ENCODE measurements around the gene CARNS1.

Gene CARNS1

GRCh38 chr11:67415501-67416304, at the start of gene CARNS1:
Gene CARNS1 (plus strand): TSS chr11:67415678. CDS start chr11:67416200, 522 bp downstream.
- no peak for DNase-seq (ENCODE audit: low spot score)

GRCh38 chr11:67365736-67366444, 49.6 kb upstream of the CARNS1 start:
- no peak for DNase-seq (ENCODE audit: low spot score)

GRCh38 chr11:67366546-67366945, 48.9 kb upstream of the CARNS1 start:
- no peak for DNase-seq (ENCODE audit: low spot score)

- no peak for DNase-seq (ENCODE audit: low spot score)
Observed at GRCh38 chr11:67366961-67367760, 48.3 kb upstream of the CARNS1 start.

- DNase-seq (ENCODE audit: low spot score), result no peak
Observed at GRCh38 chr11:67367761-67368227, 47.7 kb upstream of the CARNS1 start.

GRCh38 chr11:67368621-67369020, 46.9 kb upstream of the CARNS1 start:
- no peak for DNase-seq (ENCODE audit: low spot score)

- DNase-seq (ENCODE audit: low spot score), result no peak
Observed at GRCh38 chr11:67369275-67369674, 46.2 kb upstream of the CARNS1 start.

- no peak for DNase-seq (ENCODE audit: low spot score)
Observed at GRCh38 chr11:67369801-67370284, 45.6 kb upstream of the CARNS1 start.

GRCh38 chr11:67370351-67371076, 45.0 kb upstream of the CARNS1 start:
- no peak for DNase-seq (ENCODE audit: low spot score)

GRCh38 chr11:67371189-67371910, 44.1 kb upstream of the CARNS1 start:
- DNase-seq (ENCODE audit: low spot score), result no peak

- no peak for DNase-seq (ENCODE audit: low spot score)
Observed at GRCh38 chr11:67371911-67372320, 43.6 kb upstream of the CARNS1 start.

GRCh38 chr11:67372321-67372992, 43.0 kb upstream of the CARNS1 start:
- DNase-seq (ENCODE audit: low spot score), result no peak

- DNase-seq (ENCODE audit: low spot score), result no peak
Observed at GRCh38 chr11:67372993-67373647, 42.4 kb upstream of the CARNS1 start, which contains the start of gene CLCF1. Gene CLCF1 (minus strand): TSS chr11:67373598. CDS start chr11:67373539, 59 bp downstream.

- DNase-seq (ENCODE audit: low spot score), result no peak
Observed at GRCh38 chr11:67373648-67374570, 41.6 kb upstream of the CARNS1 start.

- DNase-seq (ENCODE audit: low spot score), result no peak
Observed at GRCh38 chr11:67374571-67375281, 40.8 kb upstream of the CARNS1 start.

- no peak for DNase-seq (ENCODE audit: low spot score)
Observed at GRCh38 chr11:67375320-67376055, 40.0 kb upstream of the CARNS1 start.
